ENCODE measurements around the gene NEU1. TPM values are rescaled to one million over a fixed set of nuclear protein-coding genes. Genes with fewer than 3 reads are reported as not detected.

Gene NEU1
- polyA plus RNA-seq, 4 donors, result 23.9 to 77.5 (median 69.9) TPM

DNA sequence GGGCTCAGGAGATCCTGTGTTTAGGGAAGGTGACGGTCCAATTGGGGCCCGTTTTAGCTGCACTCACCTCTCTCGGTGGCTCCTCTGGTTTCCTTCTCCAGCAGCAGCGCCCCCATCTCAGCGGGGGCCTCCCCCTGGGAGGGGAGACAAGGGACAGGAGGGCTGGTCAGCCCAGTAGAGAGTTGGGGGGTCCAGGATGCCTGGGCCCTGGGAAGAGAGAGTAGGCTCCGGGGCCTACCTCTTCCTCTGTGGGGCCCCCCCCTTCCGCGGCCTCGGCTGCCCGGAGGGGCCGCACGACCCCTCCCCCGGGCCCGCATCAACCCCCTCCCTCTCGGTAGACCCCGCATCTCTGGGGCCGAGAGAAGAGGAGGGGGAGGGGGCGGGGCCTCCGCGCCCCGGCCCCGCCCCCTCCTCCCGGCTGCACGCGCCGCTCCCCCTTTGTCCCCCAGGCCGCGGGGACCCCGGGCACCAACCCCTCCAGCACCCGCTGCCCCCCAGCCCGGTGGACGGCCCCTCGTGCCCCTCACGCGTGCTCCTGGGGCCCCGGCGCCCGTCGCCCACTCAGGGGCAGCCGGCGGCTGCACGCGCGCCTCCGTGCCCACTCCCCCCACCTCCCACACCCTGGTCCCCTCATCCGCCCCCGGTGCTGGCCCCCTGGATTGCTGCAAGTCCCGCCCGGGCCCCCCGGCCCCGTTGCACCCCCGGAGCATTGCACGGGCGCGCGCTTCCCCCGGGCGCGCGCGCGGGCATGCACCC lies 34.4 kb upstream of the NEU1 start:
- no peak for DNase-seq (ENCODE audit: low read depth in 4 of 4, low spot score in 3 of 4)

DNA sequence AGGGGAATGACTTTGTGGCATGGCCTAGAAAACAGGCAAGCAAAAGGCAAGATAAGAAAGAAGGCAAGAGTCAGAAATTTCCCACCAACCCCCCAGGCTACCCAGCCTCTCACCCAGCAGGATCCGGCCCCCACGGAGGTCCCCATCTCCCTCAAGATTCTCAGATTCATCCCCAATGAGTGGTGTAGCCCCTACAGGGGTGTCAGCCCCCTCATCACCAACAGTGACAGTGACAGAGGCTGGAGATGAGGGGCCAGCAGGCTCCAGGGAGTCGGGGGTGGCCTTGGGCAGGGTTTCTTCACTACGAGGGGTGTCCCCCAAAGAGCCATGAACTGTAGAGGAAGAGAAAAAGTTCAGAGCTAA lies 33.9 kb upstream of the NEU1 start:
- DNase-seq (ENCODE audit: low read depth in 4 of 4, low spot score in 3 of 4), result no peak

DNA sequence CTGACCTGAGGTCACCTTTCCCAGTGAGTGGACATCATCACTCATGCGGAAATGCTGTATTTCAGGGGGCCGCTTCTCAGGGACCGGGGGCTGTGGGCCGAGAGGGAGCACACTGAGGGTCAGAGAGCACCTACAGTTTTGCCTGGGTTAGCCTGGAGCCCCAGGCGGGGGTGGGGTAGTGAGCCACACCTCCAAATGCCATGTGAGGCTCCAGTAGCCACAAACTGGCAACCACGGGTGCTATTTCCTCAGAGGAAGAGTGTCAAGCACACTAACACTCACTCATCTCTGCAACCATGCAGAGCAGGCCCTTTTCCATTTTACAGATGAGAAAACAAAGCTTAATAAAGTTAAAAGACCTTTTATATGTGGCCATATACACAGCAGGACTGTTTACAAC lies 30.2 kb upstream of the NEU1 start:
- DNase-seq (ENCODE audit: low read depth in 4 of 4, low spot score in 3 of 4), result no peak

DNA sequence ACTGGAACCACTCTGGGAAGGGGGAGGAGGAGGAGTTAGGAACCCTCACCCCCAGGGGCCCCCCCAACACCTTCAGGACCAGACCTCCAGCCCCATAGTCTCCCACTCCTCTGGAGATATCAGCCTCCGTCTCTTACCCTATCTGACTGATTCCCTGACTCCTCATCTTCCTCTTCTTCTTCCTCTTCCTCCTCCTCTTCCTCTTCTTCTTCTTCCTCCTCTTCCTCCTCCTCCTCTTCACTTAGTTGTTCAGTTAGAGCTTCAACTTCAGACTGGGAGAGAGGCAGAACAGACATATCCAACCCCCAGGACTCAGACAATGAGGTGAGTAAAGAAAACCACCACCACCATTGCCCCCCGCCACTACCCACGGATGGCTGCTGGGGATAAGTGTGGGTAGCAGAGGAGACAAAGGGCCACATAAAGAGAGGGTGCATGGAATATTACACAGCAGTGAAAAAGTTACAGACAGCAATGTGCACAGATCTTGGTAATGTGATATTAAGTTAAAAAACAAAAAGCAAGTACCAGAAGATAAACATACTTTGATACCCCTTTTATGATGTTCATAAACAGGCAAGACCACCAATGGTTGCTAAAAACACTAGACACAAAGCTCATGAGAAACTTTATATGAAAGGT lies 26.8 kb upstream of the NEU1 start:
- no peak for DNase-seq (ENCODE audit: low read depth in 4 of 4, low spot score in 3 of 4)

DNA sequence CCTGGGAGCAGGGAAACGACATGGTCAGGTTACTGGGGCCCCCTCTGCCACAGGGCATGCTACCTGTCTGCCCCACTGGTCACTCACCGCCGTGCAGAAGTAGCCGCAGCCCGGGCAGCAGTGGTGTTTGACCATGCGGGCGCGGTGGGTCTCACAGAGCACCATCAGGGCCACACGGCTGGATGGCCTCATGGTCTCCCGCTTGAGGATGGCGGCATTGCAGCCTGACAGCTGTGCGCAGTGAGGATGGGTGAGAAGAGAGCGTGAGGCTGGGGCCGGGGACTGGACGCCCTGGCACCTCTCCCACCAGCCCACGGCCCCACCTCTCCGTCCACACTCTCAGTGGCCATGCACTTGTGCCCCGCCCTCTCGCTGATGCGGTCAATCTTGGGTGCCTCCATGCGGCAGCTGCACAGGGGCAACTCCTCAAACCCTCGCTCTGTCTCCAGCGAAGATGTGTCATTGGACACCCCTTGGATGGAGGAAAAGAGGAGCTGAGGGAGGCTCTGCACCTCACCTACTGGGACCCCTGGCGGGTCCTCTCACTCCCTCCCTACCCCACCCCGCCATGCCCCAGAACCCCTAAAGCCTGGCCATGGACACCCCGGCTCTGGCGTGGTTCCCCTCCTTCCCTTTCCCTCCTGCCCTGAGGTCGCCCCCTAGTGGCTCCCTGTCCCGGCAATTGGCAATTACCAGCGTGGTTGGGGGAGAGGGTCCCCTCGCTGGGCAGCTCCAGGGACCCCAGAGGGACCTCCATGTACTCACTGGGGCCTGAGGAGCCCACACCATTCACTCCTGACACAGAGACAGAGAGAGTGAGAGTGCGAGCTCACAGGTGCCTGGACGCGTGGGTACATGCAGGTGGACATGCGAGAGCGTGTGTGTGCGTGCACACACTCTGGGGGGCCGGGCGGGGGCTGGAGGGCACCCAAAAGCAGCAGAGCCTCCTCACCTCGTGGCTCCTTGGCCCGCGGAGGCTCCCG lies 25.9 kb upstream of the NEU1 start:
- no peak for DNase-seq (ENCODE audit: low read depth in 4 of 4, low spot score in 3 of 4)

DNA sequence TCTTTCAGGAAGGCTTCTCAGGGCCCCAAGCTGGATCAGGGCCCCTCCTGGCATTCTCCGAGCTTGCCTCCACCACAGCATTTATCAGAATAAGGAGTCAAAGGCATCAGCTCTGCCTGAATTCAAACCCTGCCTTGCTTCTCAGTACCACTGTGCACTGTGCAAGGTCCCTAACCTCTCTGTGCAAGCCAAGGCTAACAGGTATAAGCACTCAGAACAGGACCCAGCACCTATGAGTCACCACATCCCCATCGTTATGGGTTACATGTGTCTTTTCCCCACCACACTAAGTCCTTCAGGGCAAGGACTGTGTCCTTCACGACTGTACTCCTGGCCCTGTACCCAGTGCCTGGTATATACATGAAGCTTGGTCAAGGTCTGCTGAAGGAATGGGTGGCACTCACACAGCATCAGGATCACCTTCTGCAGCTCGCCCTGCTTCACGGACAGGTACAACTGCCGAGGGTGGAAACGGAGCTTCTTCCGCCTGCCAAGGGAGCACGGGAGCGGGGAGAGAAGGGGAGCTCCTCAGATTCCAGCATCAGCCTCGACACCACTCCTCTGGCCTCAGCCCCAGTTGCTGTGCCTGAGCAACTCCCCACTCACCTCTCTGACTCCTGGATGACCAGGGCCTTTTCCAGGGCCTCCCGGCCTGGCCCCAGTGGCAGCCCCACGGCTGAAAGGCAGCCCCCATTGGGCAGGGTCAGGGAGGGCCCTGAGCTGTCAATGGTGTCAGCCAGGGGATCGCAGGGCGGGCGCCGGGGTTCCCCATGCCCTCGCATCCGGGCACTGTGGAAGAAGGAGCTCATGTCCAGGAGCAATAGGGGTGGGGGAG lies 24.8 kb upstream of the NEU1 start:
- DNase-seq (ENCODE audit: low read depth in 4 of 4, low spot score in 3 of 4), result no peak

DNA sequence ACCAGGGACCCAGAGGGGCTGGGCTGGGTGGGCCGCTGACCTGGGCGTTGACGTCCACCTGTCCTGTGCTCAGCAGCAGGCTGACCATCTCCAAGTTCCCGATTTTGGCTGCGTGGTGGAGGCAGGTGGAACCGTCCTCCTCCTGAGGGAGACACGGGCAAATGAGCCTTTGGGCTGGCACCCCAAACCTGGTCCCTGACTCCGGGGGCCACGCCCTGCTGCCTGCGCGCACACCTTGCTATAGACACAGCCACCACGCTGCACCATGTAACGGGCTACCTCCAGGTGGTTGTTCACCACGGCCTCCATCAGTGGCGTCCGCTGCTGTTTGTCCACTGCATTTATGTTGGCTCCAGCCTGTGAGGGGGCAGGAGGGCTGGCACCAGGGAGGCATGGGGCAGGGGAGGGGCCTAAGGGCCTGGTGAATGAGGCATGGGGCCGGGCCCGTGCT lies 23.9 kb upstream of the NEU1 start:
- DNase-seq (ENCODE audit: low read depth in 4 of 4, low spot score in 3 of 4), result no peak

DNA sequence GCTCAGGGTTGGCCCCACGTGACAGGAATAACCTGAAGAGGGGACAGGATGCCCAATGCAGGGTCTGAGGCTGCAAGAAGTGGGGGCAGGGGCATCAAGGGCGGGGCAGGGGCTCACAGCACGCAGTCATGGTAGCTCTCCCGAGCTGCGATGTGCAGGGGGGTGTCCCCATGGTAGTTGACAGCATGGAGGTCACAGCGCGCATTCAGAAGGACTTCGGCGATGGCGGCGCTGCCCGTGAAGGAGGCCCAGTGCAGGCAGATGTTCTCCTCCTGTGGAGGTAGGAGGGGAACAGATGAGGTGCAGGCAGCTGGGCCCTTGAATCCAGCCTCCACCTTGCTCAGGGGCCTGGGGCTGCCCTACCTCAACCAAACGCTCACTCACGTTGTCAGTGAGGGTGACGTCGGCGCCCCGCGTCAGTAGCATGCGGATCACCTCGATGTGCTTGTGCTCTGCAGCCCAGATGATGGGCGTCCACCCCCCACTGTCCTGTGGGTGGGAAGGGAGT lies 22.0 kb upstream of the NEU1 start:
- DNase-seq (ENCODE audit: low read depth in 4 of 4, low spot score in 3 of 4), result no peak

DNA sequence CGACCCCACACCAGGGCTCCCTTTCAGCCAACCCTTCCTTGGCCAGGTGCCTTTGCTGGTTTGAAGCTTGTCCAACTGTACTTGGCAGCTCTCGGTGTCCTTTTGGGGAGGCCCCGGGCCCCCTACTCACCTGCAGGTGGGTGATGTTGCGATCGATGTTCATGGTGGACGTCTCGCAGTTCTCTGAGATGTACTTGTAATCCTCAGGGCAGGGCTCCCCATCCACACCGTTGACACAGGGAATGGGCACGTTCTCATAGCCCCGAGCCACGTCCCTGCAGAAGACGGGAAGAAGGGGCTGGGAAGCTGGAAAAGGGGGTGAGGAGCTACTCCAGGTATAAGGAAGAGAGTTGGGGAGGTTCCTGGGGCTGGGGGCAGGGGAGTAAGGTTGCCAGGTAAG lies 21.1 kb upstream of the NEU1 start:
- no peak for DNase-seq (ENCODE audit: low read depth in 4 of 4, low spot score in 3 of 4)

DNA sequence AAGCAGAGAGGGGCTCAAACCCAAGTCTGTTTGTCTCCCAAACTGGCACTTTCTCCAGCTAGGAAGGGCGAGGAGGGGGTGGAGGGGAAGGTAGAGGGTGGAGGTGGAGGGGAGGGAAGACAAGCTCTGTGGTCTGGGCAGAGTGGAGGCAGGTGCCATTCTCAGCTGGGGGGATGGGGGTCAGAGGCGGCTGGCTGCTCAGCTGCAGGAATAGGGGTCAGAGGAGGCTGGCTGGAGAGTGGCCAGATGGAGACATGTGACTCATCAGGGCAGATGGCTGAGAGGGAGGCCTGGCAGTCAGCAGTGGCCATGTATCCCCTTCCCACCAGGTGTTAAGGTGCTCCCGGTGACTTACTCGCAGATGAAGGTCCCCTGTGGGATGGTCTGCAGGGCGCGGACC lies 19.7 kb upstream of the NEU1 start:
- no peak for DNase-seq (ENCODE audit: low read depth in 4 of 4, low spot score in 3 of 4)

DNA sequence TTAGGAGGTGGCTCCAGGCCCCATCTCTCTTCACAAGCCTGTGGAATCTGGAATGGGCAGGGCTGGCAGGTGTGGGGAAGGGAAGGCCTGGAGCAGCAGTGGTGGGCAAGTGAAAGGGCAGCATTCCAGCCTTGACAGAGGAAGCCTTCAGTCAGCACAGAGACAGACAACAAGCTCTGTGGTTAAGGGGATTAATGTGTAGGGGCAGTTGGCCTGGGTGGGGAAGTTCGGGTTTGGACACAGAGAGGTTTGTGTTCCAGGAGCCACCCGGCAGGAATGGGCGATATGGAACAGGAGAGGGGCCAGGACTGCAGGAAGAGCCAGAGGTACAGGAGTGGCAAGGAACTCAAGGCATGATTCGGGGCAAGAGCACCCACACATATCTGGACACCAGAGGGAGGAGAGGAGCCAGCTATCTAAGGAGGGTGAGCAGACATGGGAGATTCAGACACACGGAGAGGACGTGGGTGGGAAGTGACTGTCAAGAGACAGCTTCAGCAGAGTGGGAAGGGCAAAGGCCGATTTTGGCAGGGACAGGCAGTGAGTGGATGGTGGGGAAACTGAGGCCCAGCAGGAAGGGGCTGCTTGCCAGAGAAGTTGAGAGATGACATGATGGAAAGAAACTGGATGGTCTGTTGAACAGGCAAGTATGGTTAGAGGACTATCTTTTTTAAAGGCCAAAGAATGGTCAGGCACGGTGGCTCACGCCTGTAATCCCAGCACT lies 18.7 kb upstream of the NEU1 start:
- no peak for DNase-seq (ENCODE audit: low read depth in 4 of 4, low spot score in 3 of 4)

DNA sequence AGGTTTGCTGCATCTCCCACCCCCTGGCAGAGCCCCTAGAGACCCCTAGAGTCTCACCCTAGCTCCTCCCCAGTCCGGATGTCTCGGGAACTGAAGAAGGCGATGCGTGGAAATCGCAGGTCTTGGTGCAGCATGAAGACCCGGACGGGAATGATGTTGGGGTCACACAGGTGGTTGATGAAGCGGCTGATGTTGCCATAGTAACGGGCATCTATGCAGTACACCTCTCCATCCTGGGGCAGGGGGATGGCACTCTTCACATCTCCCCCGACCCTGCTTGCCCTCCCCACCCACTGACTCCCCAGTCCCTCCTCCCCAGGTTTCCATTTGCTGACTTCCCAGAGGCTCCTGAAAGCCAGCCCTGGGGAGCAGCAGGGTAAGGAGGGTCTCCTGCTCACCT lies 18.0 kb upstream of the NEU1 start:
- DNase-seq (ENCODE audit: low read depth in 4 of 4, low spot score in 3 of 4), result no peak

DNA sequence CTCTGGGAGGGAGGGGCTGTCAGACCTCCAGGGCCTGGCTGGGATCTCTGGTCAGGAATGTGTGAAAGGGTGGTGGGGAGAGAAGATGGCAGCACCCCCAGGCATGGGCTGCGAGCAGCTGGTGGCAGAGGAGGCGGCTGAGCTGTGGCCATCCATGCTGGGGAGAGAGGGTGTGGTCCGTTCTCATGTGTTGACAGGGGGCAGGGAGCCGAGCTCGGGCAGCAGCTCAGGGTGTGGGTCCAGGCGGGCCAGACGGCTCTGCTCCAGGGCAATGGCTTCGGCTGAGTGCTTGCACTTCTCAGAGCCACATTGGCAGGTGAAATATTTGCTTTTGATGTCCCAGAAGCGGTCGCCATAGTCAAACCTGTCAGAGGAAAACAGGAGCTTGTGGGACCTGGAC lies 17.3 kb upstream of the NEU1 start:
- no peak for DNase-seq (ENCODE audit: low read depth in 4 of 4, low spot score in 3 of 4)

DNA sequence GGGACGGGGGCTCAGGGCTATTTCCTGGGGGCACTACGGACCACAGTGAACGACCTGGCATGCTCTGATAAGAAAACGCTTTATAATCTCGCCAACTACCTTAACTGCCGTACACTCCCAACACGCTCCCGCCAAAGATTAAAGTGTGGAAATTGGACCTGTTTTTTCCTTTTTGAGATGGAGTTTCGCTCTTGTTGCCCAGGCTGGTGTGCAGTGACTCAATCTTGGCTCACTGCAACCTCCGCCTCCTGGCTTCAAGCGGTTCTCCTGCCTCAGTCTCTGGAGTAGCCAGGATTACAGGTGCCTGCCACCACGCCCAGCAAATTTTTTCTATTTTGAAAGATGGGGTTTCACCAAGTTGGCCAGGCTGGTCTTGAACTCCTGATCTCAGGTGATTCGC lies 16.5 kb upstream of the NEU1 start:
- DNase-seq (ENCODE audit: low read depth in 4 of 4, low spot score in 3 of 4), result no peak

DNA sequence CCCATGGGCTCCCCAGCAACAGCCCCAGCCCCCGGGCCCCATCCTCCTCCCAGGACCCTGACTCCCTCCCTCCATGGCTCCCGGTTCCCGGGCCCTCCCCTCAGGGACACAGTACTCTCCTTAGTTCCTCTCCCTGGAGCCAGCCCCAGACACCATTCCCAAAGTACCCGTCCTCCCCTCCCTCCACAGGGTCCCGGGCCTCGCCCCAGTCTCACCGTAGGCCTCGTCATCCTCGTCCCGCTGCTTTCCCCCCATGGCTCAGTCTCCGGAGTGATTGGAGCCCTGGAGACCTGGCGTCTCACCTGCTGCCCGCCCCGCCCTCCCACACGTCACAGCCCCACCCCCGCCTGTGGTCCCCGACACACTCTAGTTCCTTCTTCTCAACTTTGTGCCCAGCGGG lies 16.1 kb upstream of the NEU1 start, which contains the start of gene SLC44A4:
Gene SLC44A4, minus strand, starts transcription at position 272 of the 400 bp plus-strand sequence. Its CDS starts 17 bp downstream, at position 255.
- DNase-seq (ENCODE audit: low read depth in 4 of 4, low spot score in 3 of 4), result no peak

DNA sequence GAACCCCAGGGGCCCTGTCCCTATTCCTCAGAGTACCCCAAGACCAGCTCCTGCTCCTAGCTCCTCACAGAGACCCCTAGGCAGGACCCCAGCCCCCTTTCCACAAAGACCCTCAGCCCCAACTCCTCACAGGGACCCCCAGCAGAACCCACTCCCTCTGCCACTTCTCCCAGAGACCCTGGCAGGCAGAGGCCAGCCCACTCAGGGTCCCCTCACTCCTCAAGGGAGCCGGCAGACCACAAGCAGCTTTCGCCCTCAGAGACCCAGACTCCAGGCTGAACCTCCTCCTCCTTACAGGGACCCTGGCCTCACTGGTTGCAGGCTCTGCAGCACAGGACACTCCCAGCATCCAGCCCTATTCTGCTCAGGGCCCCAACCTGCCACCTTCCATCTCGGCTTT lies 15.6 kb upstream of the NEU1 start:
- no peak for DNase-seq (ENCODE audit: low read depth in 4 of 4, low spot score in 3 of 4)

DNA sequence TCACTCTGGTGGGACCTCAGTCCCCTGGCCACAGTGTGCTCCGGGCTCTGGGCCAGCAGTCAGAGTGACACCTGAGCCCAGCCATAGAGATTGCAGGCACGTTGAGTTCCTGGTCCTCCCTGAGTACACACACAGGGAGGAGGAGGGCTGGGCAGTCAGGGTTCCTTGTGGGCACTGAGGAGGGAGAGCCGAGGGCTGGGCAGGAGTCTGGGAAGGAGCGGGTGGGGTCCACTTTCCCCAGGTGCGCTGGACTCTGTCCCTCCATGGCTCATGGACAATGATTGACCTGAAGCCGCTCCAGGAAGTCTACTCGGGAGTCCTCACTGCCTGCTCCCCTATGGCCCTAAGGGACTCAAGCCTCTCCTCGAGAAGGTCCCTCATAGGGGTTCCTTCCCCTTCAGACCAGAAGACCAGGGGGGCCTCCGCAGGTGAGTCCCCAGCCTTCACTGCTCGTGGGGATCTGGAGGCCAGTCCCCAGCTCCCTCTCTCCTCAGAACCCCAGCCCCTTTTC lies 15.1 kb upstream of the NEU1 start:
- no peak for DNase-seq (ENCODE audit: low read depth in 4 of 4, low spot score in 3 of 4)

DNA sequence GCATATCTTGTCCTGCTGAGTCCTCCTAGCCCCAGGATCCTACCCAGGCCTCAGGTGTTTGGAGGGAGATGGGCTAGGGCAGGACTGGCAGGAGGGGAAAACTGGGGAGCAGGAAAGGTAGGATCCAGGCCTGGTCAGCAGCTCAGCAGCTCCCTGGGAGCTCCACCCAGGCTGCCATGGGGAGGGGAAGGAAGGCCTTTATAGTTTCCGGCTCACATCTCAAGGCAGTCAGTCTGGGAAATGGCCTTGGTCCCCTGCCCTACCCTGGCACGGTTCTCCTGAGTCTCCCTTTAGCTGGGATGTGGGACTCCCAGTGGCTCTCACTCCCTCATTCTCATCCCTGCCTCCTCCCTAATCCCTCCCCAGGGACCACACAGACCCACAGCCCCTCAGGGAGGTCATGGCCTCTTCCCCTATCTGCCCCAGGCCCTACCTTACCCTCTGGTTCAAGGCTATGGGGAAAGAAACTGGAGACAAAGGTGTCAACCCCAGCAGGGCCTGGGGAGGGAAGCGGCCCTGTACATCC lies 14.6 kb upstream of the NEU1 start:
- no peak for DNase-seq (ENCODE audit: low read depth in 4 of 4, low spot score in 3 of 4)

DNA sequence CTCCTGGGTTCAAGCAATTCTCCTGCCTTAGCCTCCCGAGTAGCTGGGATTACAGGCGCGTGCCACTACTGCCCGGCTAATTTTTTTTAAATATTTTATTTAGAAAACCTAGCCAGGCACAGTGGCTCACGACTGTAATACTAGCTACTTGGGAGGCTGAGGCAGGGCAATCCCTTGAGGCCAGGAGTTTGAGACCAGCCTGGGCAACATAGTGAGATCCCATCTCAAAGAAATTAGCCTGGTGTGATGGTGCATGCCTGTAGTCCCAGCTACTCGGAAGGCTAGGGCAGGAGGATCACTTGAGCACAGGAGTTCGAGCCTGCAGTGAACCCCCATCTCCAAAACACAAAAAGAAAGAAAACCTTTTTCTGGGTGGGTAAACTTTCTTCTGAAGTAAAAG lies 13.7 kb upstream of the NEU1 start:
- no peak for DNase-seq (ENCODE audit: low read depth in 4 of 4, low spot score in 3 of 4)

All from left renal pelvis (tissue), 4 donors.